Measurements from ENCODE around the gene CASK. TPM values are rescaled to one million over a fixed set of nuclear protein-coding genes. Genes with fewer than 3 reads are reported as not detected.

CASK gene
- total RNA-seq, 1 experiment from 2014 or later: 54.6 TPM

- Mint-ChIP-seq H3K27ac (no peak overlapping the region), H3K36me3 (no peaks in the 10 kb centered on the region), H3K4me1 (peaks cover 10% of the 10 kb centered on the region), H3K4me3 (no peak overlapping the region), H3K9me3 (no peaks in the 10 kb centered on the region), H3K27me3 (ENCODE audit: low read depth) (no peaks in the 10 kb centered on the region)
- TF ChIP-seq ZNF263 (CRISPR knock-in tag; IDR thresholded peaks at IDR 0.05; ENCODE audit: low read depth) (no peak), ZNF532 (CRISPR knock-in tag; IDR thresholded peaks at IDR 0.05; ENCODE audit: borderline replicate concordance) (no peak), ZNF671 (CRISPR knock-in tag; IDR thresholded peaks at IDR 0.05) (no peak), HMGXB4 (CRISPR knock-in tag; IDR thresholded peaks at IDR 0.05) (no peak), ETV6 (CRISPR knock-in tag; IDR thresholded peaks at IDR 0.05) (no peak), NR1H2 (CRISPR knock-in tag; IDR thresholded peaks at IDR 0.05) (no peak), PRRX2 (CRISPR knock-in tag; IDR thresholded peaks at IDR 0.05) (no peak), EMX1 (CRISPR knock-in tag; IDR thresholded peaks at IDR 0.05) (no peak), ZBTB43 (CRISPR knock-in tag; IDR thresholded peaks at IDR 0.05) (no peak), ZNF512 (CRISPR knock-in tag; IDR thresholded peaks at IDR 0.05; ENCODE audit: borderline replicate concordance) (no peak), HMGA2 (CRISPR knock-in tag; IDR thresholded peaks at IDR 0.05) (no peak), IRF1 (CRISPR knock-in tag; IDR thresholded peaks at IDR 0.05) (no peak), ZNF219 (CRISPR knock-in tag; IDR thresholded peaks at IDR 0.05; ENCODE audit: borderline replicate concordance) (no peak)
- DNase-seq (ENCODE audit: low spot score) (no peak), ATAC-seq (no peak)
- POLR2A ChIA-PET: no interaction called here
- CTCF ChIA-PET: no interaction called here
Observed at GRCh38 chrX:41730081-41730480, 193.3 kb downstream of the CASK start.

GRCh38 chrX:41728125-41728524, 195.2 kb downstream of the CASK start:
- Mint-ChIP-seq H3K4me1 (peaks cover 7% of the 10 kb centered on the region), H3K27me3 (ENCODE audit: low read depth) (no peaks in the 10 kb centered on the region), H3K4me3 (no peak overlapping the region), H3K36me3 (no peaks in the 10 kb centered on the region), H3K27ac (no peak overlapping the region), H3K9me3 (no peaks in the 10 kb centered on the region)
- no peak for TF ChIP-seq GABPB1 (CRISPR knock-in tag; IDR thresholded peaks at IDR 0.05)
- TF ChIP-seq SMAD3 (CRISPR knock-in tag; IDR thresholded peaks at IDR 0.05; ENCODE audit: borderline replicate concordance): no peak
- no peak for TF ChIP-seq ZNF281 (CRISPR knock-in tag; IDR thresholded peaks at IDR 0.05)
- TF ChIP-seq IRF2 (CRISPR knock-in tag; IDR thresholded peaks at IDR 0.05; ENCODE audit: borderline replicate concordance, low read depth): no peak
- no peak for TF ChIP-seq KAT7 (CRISPR knock-in tag; IDR thresholded peaks at IDR 0.05; ENCODE audit: borderline replicate concordance)
- POLR2A ChIA-PET: no interaction called here
- no peak for DNase-seq (ENCODE audit: low spot score)
- no peak for ATAC-seq
- CTCF ChIA-PET: no interaction called here

Measured in WTC11 (cell line).